ENCODE data around the gene SMAD7.

DNA sequence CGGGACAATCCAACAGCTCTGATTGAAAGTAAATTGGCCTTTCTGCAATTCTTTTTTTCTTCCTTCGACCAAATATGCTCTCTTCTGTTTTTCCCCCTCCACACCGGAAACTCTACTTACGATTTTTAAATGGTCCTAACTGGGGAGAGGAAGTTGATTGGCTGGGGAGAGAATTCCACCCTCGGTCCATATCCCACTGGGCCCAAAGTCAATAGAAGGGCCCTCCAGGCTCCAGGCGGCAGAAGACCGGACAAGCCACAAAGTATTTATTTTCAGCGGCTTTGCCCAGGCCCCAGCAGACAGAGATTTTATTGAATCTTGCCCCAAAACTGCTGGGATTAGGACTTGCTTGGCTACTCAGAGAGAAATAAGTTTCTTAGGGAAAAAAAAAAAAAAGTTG lies 37.1 kb upstream of the SMAD7 start:
- TF ChIP-seq, protein P1, sequence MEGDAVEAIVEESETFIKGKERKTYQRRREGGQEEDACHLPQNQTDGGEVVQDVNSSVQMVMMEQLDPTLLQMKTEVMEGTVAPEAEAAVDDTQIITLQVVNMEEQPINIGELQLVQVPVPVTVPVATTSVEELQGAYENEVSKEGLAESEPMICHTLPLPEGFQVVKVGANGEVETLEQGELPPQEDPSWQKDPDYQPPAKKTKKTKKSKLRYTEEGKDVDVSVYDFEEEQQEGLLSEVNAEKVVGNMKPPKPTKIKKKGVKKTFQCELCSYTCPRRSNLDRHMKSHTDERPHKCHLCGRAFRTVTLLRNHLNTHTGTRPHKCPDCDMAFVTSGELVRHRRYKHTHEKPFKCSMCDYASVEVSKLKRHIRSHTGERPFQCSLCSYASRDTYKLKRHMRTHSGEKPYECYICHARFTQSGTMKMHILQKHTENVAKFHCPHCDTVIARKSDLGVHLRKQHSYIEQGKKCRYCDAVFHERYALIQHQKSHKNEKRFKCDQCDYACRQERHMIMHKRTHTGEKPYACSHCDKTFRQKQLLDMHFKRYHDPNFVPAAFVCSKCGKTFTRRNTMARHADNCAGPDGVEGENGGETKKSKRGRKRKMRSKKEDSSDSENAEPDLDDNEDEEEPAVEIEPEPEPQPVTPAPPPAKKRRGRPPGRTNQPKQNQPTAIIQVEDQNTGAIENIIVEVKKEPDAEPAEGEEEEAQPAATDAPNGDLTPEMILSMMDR (IDR thresholded peaks at IDR 0.05): no peak
- no peak for TF ChIP-seq POLR2A (IDR thresholded peaks at IDR 0.05)

Measured in vagina (tissue), 2 donors.